Thoracic aorta (tissue), 2 donors: ENCODE results near the gene RAB25. TPM values are rescaled to one million over a fixed set of nuclear protein-coding genes. Genes with fewer than 3 reads are reported as not detected.
"Not testable (repeated sequence)": the region's sequence is repeated elsewhere in the genome, so short reads cannot be mapped to it uniquely, and the experiment has no call there.

Experiments used
- ATAC-seq: fragments of 150-250 bp; one replicate; pipeline ENCODE4 v1.8.0; 2017; ENCODE audit warnings: low read depth; ENCODE audit not compliant: insufficient number of reproducible peaks, low FRiP score
- DNase-seq: peaks from one replicate; pipeline ENCODE4 v3.0.0-alpha.2; 2020; ENCODE audit warnings: low spot score
- H3K27ac ChIP-seq, 2 donors: fragments of 200-600 bp; sonication (generic); 1 replicate in 1 of 2; 2 replicates in 1 of 2; pipeline ENCODE4 v1.5.1; 2016; ENCODE audit warnings: mild to moderate bottlenecking in 2 of 2, moderate library complexity in 2 of 2
- H3K27me3 ChIP-seq: fragments of 200-600 bp; sonication (generic); replicated peaks from 2 replicates; pipeline ENCODE4 v1.6.0; 2016; ENCODE audit warnings: mild to moderate bottlenecking; ENCODE audit not compliant: insufficient read depth
- H3K36me3 ChIP-seq: fragments of 200-600 bp; sonication (generic); one replicate; pipeline ENCODE4 v1.5.1; 2016
- H3K4me1 ChIP-seq, 2 donors: fragments of 200-600 bp; sonication (generic); 1 replicate in 1 of 2; 2 replicates in 1 of 2; pipeline versions ENCODE4 v1.5.1 to v1.6.0; 2016; ENCODE audit warnings: low read depth in 2 of 2, mild to moderate bottlenecking in 1 of 2; ENCODE audit not compliant: control insufficient read depth in 1 of 2
- H3K4me3 ChIP-seq: fragments of 200-600 bp; sonication (generic); 2 replicates; pipeline ENCODE4 v1.5.1; 2016; ENCODE audit warnings: mild to moderate bottlenecking
- H3K9me3 ChIP-seq: fragments of 200-600 bp; sonication (generic); 2 replicates; pipeline ENCODE4 v1.5.1; 2016
- total RNA-seq, 2 donors: library from RNA; depleted of rRNA; stranded (reverse); fragments of >200 nt; gene quantifications; one replicate each; pipeline versions ENCODE4 v1.1.0 to v1.2.3, GENCODE V29; 2016
- TF ChIP-seq, protein P1 (sequence below): fragments of 200-600 bp; sonication (generic); IDR thresholded peaks from one replicate; pipeline ENCODE4 v1.5.1; 2019; ENCODE audit warnings: antibody characterized with exemption

RAB25 gene
- total RNA-seq, 2 donors from 2014 or later: not detected

DNA sequence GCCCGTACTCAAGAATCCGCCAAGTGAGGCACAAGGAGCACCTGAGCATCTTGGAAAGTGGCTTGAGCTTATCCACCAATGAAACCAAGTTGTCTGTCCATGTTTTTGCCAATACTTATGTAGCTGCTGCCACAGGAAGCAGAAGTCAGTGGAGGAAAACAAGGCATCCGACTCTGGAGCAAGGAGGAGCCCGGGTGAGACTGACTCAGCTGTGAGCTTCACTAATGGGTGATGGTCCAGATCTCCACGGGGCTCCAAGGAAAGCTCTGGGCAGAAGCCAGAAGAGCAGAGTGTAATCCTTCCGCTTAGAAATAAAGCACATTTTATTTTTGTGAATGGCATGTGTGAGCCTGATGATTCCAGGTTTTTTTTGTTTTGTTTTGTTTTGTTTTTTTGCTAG, 27.9 kb upstream of the RAB25 start:
- Histone ChIP-seq H3K27ac (no peak overlapping the region), H3K9me3 (no peaks in the 10 kb centered on the region), H3K27me3 (no peaks in the 10 kb centered on the region), H3K36me3 (peaks cover 5% of the 10 kb centered on the region), H3K4me1 (no peaks in the 10 kb centered on the region), H3K4me3 (no peak overlapping the region)
- ATAC-seq (no peak), DNase-seq (no peak)
- TF ChIP-seq, protein P1, sequence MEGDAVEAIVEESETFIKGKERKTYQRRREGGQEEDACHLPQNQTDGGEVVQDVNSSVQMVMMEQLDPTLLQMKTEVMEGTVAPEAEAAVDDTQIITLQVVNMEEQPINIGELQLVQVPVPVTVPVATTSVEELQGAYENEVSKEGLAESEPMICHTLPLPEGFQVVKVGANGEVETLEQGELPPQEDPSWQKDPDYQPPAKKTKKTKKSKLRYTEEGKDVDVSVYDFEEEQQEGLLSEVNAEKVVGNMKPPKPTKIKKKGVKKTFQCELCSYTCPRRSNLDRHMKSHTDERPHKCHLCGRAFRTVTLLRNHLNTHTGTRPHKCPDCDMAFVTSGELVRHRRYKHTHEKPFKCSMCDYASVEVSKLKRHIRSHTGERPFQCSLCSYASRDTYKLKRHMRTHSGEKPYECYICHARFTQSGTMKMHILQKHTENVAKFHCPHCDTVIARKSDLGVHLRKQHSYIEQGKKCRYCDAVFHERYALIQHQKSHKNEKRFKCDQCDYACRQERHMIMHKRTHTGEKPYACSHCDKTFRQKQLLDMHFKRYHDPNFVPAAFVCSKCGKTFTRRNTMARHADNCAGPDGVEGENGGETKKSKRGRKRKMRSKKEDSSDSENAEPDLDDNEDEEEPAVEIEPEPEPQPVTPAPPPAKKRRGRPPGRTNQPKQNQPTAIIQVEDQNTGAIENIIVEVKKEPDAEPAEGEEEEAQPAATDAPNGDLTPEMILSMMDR: no peak

DNA sequence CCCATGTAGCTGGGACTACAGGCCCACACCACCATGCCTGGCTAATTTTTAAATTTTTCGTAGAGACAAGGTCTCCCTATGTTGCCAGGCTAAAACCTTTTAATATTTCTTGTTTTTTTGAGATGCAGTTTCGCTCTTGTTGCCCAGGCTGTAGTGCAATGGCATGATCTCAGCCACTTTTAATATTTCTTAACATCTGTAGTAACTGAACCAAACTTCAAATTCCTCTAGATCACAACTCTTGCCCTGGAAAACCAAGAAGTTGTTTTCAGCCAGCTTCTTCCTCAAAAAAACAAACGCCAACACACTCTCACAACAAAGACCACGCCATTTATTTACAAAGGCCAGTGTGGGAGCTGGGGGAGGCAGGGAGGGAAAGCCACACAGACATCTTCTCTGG, 26.0 kb upstream of the RAB25 start:
- H3K4me1 ChIP-seq, ATAC-seq, H3K27me3 ChIP-seq, DNase-seq, H3K27ac ChIP-seq, H3K9me3 ChIP-seq, H3K4me3 ChIP-seq: not testable (repeated sequence)
- peaks cover 11% of the 10 kb centered on the region for H3K36me3 ChIP-seq

DNA sequence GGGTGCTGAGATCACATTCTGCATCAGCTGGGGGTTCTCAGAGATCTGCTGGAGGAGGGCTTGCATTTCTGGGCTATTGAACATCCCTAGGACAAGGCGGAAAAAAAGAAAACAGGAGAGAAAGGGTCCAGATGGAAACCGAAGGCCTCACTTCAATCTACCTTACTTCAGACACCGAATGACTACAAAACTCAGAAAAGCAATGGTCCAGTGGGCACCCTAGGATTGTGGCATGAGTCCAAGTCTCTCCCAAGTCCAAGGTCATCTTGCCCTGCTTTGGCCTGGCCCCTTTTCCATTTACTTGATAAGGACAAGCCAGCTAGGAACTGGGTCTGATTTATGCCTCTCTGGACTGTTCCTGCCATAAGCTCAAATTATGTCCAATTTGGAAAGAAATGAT, 18.1 kb upstream of the RAB25 start:
- Histone ChIP-seq H3K36me3 (peaks cover 44% of the 10 kb centered on the region), H3K27ac (no peak overlapping the region), H3K4me3 (no peak overlapping the region), H3K27me3 (no peaks in the 10 kb centered on the region), H3K4me1 (no peaks in the 10 kb centered on the region), H3K9me3 (no peaks in the 10 kb centered on the region)
- TF ChIP-seq, protein P1: no peak
- DNase-seq (no peak), ATAC-seq (no peak)

DNA sequence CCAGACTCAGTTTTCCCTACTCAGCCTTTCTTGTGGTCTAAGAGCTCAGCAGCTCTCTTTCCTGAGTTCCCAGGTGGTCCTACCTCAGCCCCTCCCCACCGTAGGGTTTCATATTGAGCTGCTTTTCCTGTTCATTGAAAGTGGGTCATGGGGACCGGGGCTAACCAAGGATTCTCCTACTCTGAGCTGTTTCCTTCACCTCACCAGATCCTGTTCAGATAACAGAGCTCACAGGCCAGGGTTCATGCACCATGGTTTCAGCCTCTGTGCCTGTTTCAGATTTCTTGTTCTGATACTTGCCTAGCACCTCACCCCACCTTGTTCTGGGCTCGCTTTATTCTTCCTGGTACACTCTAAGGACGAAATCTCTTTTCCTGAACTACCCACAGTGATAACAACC, 15.9 kb upstream of the RAB25 start:
- DNase-seq (no peak), ATAC-seq (no peak)
- Histone ChIP-seq H3K4me1 (no peaks in the 10 kb centered on the region), H3K36me3 (peaks cover 46% of the 10 kb centered on the region), H3K27me3 (no peaks in the 10 kb centered on the region), H3K9me3 (no peaks in the 10 kb centered on the region), H3K4me3 (no peak overlapping the region), H3K27ac (no peak overlapping the region)
- TF ChIP-seq, protein P1: no peak

DNA sequence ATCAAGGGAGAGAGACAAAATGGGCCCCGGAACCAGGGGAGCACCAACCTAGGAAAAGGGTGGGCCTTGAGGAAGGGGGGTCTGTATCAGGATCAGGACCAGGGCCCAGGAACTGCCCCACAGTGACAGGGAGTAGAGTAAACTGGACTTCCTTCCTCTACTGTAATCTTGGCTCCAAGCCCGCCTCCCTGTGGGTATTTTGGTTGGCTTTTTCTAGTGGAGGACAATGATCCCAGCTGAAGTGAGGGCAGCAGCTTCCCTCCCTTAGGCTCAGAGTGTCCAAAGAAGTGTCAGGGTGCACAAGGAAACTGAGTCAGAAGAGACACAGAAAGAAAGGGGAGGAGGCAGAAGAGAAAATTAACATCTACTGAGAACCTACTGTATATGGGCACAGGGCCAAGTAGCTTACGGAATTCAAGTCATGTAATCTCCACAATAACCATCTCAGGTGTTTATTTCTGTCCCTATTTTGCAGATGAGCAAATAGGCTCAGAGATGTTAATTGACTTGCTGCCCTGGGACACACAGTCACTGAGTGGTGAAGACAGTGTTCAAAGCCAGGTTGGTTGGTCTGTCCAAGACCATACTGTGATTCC, 12.2 kb upstream of the RAB25 start:
- H3K27ac ChIP-seq: no peak overlapping the region
- peaks cover 16% of the 10 kb centered on the region for H3K36me3 ChIP-seq
- H3K4me1 ChIP-seq: peaks cover 3 to 6% of the 10 kb centered on the region in 2 donors
- TF ChIP-seq, protein P1: no peak
- H3K9me3 ChIP-seq: no peaks in the 10 kb centered on the region
- ATAC-seq (no peak), DNase-seq (no peak)
- no peaks in the 10 kb centered on the region for H3K27me3 ChIP-seq
- H3K4me3 ChIP-seq: no peak overlapping the region

DNA sequence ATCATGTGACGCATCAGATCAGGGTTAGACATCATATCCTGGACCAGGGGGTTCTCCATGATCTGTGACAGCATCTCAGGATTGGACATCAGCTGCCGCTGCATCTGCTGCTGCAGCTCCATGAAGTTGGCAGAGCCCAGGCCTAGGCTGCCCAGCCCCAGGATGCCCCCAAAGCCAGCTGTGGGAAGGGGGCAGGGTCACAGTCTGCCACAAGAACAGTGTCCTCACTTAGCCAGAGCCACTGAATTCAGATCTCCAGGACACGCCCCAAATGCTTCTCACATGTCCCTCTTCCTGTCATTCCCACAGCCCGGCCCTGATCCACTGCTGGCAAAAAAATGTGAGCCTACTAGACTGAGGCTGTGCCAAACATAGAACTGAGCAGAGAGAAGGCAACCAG, 10.6 kb upstream of the RAB25 start:
- DNase-seq: no peak
- TF ChIP-seq, protein P1: no peak
- no peak overlapping the region for H3K27ac ChIP-seq
- no peaks in the 10 kb centered on the region for H3K27me3 ChIP-seq
- H3K36me3 ChIP-seq: peaks cover 11% of the 10 kb centered on the region
- no peak for ATAC-seq
- no peak overlapping the region for H3K4me3 ChIP-seq
- H3K9me3 ChIP-seq: no peaks in the 10 kb centered on the region
- H3K4me1 ChIP-seq: peaks cover 3 to 9% of the 10 kb centered on the region in 2 donors
